HG03575 (cell line): ENCODE measurements around the gene SHKBP1.
"Not testable (repeated sequence)": the region's sequence is repeated elsewhere in the genome, so short reads cannot be mapped to it uniquely, and the experiment has no call there.

Experiments
- ATAC-seq: cut with Tn5 transposase; IDR thresholded peaks from one replicate; pipeline ENCODE4 v1.9.1; 2021; ENCODE audit not compliant: unreplicated experiment, insufficient number of reproducible peaks, low FRiP score; ENCODE audit errors: extremely low read depth

The SHKBP1 gene

GRCh38 chr19:40553885-40554857 lies 22.5 kb upstream of the SHKBP1 start:
- ATAC-seq: no peak

GRCh38 chr19:40555978-40556689 lies 20.5 kb upstream of the SHKBP1 start:
- ATAC-seq: no peak

GRCh38 chr19:40556953-40557530 lies 19.6 kb upstream of the SHKBP1 start:
- no peak for ATAC-seq

DNA sequence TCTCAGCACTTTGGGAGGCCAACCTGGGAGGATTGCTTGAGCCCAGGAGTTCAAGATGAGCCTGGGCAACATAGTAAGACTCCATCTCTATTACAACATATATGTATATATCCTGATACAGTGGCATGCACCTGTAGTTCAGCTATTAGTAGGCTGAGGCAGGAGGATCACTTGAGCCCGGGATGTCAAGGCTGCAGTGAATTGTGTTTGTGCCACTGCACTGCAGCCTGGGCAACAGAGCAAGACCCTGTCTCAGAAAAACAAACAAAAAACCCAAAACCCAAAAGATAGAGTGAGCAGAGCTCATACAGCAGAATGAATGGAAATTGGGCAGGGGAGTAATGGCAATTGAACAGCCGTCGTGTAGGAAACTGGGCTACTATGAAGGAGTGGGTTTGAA lies 17.3 kb upstream of the SHKBP1 start:
- no peak for ATAC-seq

DNA sequence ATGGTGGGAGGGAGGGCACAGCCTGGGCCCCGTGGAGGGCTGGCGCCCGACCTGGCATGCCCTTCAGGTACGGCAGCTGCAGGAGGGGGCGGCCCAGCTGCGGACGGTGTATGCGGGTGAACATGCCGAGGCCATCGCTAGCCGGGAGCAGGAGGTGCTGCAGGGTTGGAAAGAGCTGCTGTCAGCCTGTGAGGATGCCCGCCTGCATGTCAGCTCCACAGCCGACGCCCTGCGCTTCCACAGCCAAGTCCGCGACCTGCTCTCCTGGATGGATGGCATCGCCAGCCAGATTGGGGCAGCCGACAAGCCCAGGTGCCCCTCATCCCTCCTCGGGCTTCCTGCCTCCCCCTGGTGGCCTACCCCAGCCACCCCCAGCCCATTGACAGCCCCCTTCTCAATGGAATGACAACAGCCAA lies 16.6 kb upstream of the SHKBP1 start:
- no peak for ATAC-seq

DNA sequence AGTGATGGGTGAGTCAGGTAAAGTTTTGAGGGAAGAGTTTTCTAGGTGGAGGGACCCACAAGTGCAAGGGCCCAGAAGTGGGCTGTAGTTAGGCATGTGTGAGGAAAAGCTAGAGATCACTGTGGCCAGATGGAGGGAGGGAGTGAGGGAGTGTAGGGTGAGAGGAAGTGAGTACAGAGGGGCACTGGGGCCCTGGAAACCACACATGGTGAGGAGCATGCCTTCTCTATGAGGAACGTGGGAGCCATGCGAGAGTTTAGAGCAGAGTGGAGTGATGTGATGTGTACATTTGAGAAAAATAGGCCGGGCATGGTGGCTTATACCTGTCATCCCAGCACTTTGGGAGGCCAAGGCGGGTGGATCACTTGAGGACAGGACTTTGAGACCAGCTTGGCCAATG lies 14.7 kb upstream of the SHKBP1 start:
- no peak for ATAC-seq

- ATAC-seq: not testable (repeated sequence)
Observed at GRCh38 chr19:40564535-40564934, 12.1 kb upstream of the SHKBP1 start.

DNA sequence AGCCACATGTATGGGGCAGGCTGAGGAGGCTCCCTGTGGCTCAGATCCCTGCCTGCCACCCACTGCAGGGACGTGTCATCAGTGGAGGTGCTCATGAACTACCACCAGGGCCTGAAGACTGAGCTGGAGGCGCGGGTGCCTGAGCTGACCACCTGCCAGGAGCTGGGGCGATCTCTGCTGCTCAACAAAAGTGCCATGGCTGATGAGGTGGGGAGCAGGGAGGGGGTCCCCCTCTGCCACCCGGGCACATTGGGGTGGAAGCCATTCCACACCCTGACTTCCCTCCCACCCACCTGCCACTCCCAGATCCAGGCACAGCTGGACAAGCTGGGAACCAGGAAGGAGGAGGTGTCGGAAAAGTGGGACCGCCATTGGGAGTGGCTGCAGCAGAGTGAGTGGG lies 11.3 kb upstream of the SHKBP1 start:
- ATAC-seq: no peak

DNA sequence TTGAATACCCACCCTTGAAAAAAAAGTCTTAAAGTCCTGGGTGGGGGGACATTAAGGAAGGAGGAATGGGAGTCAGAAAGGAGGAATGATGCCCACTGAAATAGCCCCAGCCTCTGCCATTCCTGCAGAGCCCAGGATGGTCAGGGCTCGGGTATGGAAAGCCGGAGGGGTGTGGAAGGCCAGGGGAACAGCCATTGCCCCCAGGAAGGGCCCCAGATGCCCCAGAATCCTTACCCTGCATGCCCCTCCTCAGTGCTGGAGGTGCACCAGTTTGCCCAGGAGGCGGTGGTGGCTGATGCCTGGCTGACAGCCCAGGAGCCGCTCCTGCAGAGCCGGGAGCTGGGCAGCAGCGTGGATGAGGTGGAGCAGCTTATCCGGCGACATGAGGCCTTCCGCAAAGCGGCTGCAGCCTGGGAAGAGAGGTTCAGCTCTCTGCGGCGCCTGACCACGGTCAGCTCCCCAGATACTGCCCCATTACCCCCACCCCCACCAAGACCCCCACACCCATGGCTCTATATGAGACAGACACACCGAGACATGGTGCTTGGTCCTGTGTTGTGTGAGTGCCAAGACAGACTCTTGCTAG lies 10.7 kb upstream of the SHKBP1 start:
- ATAC-seq: no peak

DNA sequence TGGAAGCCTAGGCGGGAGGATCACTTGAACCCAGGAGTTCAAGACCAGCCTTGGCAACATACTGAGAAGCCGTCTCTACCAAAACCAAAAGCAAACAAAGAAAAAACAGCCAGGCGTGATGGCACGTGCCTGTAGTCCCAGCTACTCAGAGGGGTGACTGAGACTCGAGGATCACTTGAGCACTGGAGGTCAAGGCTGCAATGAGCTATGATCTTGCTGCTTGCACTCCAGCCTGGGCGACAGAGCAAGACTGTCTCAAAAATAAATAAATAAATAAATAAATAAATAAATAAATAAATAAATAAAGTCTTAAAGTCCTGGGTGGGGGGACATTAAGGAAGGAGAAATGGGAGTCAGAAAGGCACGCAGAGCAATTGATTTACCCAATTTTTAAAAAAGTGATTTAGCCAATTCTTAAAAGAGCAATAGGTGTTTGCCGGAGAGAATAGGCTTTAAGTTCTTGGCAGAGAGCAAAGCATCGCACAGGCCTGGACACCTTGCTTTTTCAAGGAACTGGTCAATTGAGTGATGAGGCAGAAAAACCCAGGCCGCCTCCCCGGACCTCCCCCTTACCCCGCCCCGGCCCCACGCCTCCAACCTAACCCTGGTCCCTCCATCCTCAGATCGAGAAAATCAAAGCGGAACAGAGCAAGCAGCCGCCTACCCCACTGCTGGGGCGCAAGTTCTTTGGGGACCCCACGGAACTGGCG lies 9.5 kb upstream of the SHKBP1 start:
- ATAC-seq: no peak

DNA sequence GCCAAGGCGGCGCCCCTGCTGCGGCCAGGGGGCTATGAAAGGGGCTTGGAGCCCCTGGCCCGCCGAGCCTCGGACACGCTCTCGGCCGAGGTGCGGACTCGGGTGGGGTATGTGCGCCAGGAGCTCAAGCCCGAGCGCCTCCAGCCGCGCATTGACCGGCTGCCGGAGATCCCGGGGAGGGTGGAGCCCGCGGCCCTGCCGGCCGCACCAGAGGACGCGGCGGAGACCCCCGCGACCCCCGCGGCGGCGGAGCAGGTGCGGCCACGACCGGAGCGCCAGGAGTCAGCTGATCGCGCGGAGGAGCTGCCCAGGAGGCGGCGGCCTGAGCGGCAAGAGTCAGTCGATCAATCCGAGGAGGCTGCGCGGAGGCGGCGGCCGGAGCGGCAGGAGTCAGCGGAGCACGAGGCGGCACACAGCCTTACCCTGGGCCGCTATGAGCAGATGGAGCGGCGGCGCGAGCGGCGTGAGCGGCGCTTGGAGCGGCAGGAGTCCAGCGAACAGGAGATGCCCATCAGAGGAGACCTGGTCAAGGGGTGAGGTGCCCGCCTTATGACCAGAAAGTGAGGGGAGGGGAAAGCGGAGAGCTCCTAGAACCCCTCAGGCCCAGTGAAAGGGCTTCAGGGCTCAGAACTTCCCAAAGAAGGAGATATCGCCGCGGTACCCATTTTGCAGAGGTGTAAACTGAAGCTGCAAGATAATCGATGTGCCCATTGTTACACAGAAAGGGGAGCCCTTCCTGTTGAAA lies 8.8 kb upstream of the SHKBP1 start:
- ATAC-seq: no peak

GRCh38 chr19:40570313-40571004 lies 6.2 kb upstream of the SHKBP1 start:
- peak; percentile 31 for ATAC-seq

DNA sequence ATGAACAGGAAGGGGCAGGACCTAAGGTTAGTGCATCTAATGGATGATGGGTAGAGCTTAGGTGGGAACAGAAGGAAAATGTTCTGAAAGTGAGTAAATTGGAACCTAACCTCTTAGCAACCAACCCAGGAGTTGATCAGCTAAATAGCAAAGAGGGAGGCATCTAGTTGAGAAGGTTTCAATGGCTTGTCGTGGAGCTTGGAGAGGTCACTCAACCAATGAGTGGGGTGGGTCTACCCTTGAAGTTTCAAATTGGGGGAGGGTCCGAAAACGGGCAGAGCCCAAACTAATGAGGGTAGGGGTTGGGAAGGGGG lies 5.7 kb upstream of the SHKBP1 start:
- no peak for ATAC-seq

DNA sequence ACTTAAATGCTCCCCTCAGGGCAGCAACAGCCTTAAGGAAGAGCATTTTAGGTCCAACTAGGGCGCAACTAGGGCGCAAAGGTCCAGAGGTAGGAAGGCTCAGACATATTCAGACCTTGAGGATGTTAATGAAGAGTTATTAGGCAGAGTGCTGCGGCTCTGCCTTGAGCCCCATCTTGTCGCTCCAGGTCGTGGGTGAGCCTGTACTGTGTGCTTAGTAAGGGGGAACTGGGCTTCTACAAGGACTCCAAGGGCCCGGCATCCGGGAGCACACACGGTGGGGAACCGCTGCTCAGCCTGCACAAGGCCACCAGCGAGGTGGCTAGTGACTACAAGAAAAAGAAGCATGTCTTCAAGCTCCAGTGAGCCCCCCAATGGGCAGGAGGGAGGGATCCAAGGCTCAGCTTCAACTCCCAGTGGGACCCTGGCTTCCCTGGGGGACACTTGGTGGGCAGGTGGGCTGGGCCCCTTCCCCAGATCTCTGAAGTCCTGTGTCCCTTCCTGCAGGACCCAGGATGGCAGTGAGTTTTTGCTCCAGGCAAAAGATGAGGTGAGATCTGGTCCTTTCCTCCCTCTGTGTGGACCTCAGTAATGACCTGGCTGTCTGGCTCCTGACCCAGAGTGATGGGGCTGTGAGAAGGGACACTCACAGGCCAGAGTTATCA lies 4.7 kb upstream of the SHKBP1 start:
- no peak for ATAC-seq

- ATAC-seq: no peak
Observed at GRCh38 chr19:40575326-40575725, 1.3 kb upstream of the SHKBP1 start.

- ATAC-seq: no peak
Observed at GRCh38 chr19:40576151-40576584, 505 bp upstream of the SHKBP1 start.

DNA sequence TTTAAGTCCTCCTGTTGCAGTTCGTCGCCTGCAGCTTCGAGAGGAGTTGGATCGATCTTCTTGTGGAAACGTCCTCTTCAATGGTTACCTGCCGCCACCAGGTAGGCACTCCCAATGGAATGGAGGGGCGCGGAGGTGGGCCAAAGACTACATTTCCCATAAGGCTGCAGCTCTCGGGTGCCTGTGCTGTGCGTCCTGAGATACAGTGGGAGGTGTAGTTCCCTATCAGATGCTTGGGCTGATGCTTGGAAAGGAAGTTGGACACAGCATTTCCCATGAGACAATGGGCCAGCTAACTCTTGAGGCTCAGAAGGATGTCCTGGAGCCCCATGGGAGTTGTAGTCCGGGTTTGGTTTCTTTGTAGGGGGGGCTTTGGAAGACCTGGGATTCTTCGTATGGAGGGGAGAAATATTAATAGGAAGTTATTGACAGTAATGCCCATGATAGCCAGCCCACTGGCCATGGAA lies 1.8 kb downstream of the SHKBP1 start:
- no peak for ATAC-seq
